DMS153 treated with DMSO at 0.1 percent for 48 hours (cell line): ENCODE measurements around the gene ZNF44.
"Not testable (repeated sequence)": the region's sequence is repeated elsewhere in the genome, so short reads cannot be mapped to it uniquely, and the experiment has no call there.

Experiments used
- DNase-seq: peaks from one replicate; lab custom pipeline; 2025; ENCODE audit not compliant: unreplicated experiment; lab: John Stamatoyannopoulos, UW

The ZNF44 gene

DNA sequence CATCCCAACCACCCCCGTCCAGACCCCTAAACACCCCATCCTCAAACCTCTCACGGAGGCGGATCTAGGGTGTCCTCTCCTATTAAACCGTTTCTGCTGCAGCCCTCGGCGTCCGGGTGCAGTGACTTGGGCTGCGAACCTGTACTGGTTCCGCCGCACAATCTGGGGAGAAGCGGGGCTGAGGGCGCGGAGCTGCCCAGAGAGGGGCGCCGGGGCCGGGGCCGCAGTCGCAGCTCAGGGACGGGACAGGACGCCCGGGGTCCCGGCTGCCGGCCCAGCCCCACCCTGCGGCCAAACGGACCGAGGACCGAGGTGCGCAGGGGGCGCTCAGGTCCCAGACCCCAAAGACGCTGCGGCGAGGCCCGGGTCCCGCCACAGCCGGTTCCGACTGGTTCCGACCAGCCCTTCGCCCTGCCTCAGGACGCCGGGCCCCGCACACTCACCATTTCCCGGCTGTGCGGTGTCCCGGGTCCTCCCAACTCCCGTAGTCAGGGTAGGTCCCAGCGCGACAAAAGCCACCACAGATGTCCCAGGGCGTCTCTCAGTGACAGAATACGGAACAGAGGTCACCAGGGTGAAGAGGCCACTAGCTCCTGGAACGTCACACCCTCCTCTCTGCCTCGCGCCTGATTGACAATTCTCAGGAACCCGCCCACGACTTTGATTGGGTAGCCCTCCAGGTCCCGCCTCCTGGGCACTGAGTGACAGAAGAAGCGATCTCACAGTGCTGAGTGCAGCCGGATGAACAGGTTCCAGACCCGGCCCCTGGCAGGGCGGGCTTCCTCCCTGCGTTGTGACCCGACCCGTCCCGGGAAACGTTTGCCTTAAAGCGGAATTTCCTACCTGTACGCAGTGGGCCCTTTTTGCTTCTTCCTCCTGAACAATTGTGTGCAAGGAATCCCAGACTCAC lies at the start of gene ZNF44:
Gene ZNF44, minus strand, starts transcription at position 635 of the 910 bp plus-strand sequence. Its CDS starts 189 bp downstream, at position 446.
- DNase-seq: peak; percentile 86

DNA sequence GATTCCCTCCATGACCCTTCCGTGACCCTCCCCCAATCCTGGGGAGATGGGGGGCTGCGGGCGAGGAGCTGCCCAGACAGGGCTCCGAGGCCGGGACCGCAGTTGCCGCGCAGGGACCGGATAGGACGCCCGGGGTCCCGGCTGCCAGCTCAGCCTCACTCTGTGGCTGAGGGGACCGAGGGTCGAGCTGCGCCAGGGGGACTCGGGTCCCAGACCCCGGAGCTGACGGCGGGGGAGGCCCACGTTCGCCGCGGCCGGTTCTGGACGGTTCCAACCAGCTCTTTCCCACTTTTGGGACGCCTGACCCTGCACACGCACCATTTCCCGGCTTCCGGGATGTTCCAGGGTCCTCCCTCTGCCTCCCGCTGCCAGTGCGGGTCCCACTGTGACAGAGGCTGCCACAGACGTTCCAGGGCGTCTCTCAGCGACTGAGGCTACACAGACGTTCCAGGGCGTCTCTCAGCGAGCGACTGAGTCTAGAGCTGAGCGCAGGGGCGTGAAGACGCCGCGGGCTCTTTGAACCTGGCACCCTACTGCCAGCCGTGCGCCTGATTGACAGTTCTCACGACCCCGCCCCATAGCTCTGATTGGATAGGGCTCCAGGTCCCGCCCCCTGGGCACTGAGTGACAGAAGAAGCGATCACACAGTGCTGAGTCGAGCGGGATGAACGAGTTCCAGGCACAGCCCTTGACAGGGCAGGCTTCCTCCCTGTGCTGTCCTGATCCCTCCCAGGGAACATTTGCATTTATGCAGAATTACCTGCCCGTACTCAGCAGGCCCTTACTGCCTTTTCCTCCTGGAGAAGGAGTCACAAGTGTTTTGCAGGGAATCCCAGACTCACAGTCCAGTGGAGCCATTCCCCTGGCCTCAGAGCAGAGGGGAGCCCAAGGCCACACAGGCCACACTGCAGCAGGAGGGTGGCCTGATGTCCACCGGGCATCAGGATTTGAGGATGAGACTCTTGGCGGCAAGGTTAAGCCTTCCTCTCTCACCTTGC lies 38.8 kb upstream of the ZNF44 start, which contains the start of gene ZNF563:
Gene ZNF563, minus strand, starts transcription at position 472 of the 998 bp plus-strand sequence. Its CDS starts 151 bp downstream, at position 321.
- DNase-seq: peak; percentile 91

DNA sequence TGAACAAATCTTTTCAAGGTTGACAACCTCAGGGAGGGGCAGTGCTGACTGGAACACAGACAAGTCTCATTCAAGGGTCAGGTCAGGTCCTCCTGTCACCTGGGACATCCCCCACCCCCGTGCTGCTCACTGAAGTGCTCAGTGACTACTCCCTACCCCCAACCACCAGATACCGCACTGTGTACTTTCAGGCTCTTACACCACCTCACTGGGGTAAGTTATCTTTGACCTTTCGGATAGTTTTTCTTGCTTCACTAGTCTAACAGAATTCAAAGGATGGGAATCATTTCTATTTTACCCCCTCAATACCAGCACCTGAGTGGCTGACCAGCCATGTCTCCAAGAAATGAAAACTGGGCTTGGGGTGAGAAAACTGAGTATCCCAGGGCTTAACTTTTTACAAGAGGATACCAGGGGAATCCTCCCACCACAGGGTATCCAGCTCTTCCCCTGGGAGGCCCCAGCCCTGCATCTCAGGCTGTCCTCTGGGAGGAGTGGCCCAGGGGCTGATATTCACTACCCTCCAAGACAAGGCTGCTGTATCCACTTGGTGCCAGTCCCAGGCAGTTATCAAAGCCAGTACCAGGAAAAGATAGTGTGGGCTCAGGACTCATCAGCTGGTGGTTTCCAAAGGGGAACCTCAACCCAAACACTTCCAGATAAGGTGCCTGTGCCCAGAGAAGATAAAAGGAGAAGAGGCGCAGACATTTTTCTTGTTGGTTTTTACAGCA lies 36.7 kb upstream of the ZNF44 start:
- DNase-seq: no peak

DNA sequence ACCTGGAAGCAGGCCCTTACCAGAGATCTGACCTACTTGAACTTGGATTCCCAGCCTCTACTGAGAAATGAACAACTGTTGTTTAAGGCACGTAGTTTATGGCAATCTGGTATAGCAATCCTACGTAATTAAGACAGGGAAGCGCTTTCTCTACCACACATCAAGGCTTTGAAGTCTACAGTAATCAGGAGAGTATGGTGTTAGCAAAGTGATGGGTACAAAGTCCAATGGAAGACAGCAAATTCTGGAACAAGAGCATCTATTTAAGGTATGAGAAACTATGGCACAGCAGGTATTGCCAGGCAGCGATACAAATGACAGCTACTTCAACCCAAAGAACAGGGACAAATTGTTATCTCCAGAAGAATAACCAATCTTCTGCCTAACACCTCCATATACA lies 35.7 kb upstream of the ZNF44 start:
- no peak for DNase-seq

DNA sequence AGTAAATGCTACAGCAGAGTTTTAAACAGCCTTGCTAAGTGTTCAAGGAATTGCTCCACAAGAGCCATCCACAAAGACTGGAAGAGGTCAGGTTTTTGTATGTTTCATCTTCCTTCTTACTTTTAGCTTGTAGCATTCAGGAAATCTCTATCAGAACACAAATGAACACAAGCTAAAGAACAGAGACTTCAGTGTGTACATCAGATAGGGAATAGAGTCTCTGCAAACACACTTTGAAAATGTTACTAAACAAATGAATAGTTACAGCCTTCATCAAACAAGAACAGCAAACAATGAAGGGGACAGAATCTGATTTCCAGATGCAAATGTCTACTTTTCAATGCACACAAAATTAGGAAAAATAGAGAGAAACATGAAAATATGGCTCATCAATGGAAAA lies 31.0 kb upstream of the ZNF44 start:
- DNase-seq: no peak

DNA sequence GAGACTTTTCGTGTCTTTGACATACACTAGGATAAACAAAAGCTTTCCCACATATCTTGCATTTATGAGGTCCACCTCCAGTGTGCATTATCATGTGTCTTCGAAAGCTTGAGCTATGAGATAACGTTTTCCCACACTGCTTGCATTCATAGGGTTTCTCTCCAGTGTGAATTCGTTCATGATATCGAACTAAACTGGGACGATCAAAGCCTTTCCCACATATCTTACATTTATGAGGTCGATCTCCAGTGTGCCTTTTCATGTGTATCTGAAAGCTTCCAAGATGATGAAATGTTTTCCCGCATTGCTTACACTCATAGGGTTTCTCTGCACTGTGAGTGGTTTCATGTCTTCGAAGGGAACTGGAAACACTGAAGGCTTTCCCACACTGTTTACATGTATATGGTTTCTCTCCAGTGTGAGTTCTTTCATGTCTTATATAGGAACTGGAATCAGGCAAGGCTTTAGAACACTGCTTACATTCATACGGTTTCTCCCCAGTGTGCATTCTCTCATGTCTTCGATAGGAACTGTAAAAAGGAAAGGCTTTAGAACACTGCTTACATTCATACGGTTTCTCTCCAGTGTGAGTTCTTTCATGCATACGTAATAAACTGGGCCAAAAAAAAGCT lies 24.2 kb upstream of the ZNF44 start:
- DNase-seq: no peak

DNA sequence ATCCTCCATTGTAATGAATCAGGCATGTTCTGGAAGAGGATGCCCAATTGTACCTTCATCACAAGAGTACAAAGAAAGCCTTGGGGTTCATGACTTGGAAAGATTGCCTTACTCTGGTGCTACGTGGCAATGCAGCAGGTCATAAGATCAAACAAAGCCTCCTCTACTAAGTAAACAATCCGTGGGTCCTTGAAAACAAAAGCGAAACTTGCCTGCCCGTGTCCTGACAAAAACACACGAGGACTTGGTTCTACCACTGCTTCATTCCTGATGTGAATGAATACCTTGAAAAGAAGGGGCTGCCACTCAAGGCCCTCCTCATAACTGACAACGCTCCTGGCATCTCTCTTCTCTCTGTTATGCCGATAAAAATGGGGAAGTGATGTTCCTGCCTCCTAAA lies 19.9 kb upstream of the ZNF44 start:
- DNase-seq: no peak

DNA sequence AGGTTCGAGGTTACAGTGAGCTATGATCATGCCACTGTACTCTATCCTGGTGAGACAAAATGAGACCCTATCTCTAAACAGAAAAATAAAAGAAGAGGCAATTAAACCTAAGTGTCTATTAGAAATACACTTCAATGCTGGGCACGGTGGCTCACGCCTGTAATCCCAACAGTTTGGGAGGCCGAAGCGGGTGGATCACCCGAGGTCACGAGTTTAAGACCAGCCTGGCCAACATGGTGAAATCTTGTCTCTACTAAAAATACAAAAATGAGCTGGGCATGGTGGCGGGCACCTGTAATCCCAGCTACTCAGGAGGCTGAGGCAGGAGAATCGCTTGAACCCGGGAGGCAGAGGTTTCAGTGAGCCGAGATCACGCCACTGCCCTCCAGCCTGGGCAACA lies 14.2 kb upstream of the ZNF44 start:
- DNase-seq: not testable (repeated sequence)

DNA sequence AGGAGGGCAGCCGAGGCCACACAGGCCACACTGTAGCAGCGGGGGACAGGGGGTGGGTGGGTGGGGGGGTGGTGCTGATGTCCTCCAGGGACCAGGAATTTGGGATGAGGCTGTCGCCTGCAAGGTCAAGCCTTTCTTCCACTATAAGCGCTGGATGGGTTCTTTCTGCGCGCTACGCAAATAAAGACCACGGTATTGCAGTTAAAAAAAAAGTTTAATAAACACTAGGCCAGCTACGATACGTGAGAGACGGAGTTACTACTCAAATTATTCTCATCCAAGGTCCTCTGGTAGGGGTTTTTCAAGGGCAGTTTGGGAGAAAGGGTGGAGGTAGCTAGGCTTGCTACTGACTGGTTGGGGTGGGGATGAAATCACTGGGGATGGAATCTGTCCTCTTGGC lies 508 bp upstream of the ZNF44 start:
- no peak for DNase-seq

DNA sequence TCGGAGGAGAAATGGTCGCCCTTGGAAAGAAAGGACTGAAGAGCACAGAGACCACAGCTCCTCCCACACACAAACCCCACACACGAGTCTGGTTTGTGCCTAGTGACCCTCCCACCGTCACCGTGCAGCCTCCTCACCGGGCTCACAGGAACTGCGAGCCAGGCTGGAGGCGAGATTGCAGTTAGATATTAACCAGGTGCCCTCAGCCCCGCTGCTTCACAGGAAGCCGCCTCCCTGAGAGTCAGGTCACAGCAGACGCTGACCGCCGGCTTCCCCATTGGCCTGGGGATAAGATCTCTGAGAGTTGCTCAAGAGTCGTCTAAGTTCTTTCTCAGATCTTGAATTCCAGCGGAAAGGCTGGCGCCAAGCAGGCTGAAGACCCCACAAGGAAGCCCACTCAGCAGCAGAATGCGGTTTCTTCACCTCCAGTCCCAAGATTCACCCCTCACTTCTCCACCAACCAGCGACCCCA lies 870 bp downstream of the ZNF44 start:
- DNase-seq: no peak

DNA sequence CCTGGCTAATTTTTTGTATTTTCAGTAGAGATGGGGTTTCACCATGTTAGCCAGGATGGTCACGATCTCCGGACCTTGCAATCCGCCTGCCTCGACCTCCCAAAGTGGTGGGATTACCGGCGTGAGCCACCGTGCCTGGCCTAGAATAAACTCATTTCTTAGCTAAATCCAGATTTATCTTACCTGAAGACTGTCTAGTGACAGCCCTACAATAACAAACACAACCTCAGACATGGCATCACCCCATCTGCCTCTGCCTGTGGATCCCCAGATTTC lies 5.0 kb downstream of the ZNF44 start:
- no peak for DNase-seq

DNA sequence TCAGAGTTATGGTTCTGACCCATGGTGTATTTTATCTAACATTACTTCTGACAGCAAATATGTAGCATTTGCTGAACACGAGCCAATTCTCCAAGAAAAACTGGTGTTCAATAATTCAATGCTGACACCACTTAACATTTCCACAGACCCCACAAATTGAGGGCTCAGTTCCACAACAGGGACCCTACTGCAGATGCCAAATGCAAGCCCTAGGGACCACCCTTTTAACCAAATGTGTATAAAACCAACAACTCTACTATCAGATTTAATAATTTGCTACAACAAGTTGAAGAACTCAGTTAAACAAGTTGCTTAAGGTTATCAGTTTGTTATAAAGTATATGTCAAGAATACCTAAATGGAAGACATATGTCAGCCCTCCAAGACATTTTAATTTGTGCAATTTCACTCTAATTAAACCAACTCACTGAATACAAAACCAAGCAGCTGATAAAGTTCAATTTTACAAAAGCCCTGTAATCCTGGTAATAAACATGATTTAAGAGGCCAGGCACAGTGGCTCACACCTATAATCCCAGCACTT lies 6.7 kb downstream of the ZNF44 start:
- no peak for DNase-seq

DNA sequence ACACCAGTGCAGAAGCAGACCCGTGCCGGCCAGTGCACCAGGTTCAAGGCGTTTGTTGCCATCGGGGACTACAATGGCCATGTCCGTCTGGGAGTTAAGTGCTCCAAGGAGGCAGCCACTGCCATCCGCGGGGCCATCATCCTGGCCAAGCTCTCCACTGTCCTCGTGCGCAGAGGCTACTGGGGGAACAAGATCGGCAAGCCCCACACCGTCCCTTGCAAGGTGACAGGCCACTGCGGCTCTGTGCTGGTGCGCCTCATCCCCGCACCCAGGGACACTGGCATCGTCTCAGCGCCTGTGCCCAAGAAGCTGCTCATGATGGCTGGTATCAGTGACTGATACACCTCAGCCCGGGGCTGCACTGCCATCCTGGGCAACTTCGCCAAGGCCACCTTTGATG lies 10.1 kb downstream of the ZNF44 start:
- no peak for DNase-seq

DNA sequence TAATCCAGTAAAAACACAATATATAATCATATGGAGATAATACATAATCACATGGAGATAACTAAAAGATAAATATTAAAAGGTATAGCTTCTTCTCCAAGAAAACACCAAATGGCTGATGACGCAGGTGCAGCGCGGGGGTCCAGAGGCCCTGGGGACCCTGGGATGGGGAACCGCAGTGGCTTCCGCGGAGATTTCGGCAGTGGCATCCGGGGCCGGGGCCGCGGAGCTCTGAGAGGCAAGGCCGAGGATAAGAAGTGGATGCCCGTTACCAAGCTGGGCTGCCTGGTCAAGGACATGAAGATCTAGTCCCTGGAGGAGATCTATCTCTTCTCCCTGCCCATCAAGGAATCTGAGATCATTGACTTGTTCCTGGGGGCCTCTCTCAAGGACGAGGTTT lies 10.5 kb downstream of the ZNF44 start:
- no peak for DNase-seq

DNA sequence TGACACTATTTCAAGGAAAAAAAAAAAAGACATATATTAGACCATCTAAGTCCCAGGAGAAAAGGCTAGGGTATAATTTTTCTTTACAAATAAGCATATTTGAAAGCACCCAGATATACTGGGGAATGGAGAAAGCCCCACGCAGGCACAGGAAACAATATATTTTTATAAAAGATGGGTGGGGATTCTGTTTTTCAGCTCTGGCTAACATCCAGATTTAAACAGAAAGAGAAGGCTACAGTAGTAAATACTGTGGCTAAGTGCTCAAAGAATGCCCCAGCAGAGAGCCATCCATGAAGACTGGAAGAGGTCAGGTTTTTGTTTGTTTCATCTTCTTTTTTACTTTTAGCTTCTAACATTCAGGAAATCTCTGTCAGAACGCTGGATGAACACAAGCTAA lies 16.0 kb downstream of the ZNF44 start:
- DNase-seq: no peak

DNA sequence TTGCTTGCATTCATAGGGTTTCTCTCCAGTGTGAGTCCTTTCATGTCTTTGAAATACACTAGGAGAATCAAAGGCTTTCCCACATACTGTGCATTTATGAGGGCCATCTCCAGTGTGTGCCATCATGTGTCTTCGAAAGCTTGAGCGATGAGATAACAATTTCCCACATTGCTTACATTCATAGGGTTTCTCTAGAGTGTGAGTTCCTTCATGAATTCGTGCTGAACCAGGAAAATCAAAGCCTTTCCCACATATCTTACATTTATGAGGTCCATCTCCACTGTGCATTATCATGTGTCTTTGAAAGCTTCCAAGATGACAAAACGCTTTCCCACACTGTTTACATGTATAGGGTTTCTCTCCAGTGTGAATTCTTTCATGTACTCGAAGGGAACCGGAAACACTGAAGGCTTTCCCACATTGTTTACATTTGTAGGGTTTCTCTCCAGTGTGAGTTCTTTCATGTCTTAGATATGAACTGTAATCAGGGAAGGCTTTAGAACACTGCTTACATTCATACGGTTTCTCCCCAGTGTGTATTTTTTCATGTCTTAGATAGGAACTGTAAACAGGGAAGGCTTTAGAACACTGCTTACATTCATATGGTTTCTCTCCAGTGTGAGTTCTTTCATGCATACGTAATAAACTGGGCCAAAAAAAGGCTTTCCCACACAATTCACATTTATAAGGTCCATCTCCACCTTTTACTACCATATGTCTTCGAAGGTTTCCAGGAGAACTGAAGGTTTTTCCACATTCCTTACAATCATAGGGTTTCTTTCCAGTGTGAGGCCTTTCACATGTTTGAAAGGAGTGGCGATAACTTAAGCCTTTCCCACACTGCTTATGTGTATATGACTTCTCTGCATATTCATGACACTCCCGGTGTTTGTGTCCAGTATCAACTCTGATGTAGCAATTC lies 21.4 kb downstream of the ZNF44 start:
- DNase-seq: no peak

DNA sequence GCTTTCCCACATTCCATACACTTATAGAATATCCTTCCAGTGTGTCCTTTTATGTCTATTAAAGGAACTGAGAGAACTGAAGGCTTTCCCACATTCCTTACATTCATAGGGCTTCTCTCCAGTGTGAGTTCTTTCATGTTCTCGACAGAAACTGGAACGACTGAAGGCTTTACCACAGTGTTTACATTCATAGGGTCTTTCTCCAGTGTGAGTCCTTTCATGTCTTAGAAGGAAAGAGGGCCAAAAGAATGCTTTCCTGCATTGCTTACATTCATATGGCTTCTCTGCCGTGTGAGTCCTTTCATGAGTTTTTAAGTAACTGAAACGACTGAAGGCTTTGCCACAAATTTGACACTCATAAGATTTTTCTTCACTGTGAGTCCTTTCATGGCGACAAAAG lies 22.3 kb downstream of the ZNF44 start:
- DNase-seq: no peak

DNA sequence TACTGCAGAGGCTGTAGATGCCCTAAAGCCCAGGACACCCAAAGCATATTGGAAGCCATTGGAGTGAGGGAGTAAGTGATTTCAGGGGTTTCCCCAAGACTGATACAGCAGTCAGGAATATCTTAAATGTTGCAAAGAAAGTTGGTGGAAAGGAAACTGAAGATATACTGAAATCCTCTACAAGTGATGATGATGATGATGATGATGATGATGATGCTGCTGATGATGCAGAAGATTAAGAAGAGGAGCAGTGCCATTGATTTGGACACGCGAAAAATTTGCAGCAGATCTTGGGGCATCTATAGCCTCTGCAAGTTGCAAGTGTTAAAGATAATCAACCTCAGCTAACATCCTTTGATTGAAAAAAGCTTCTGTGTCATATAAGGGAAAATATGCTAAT lies 23.8 kb downstream of the ZNF44 start:
- DNase-seq: no peak
